PC-3 (cell line): Measurements from ENCODE around the gene MAML3. TPM values are rescaled to one million over a fixed set of nuclear protein-coding genes. Genes with fewer than 3 reads are reported as not detected.

Source experiments
- ATAC-seq: fragments of 200-7000 bp; cut with Tn5 transposase; 2 replicates; pipeline ENCODE4 v1.9.1; 2020; ENCODE audit warnings: mild to moderate bottlenecking, moderate library complexity
- BruUV-seq: library from RNA; stranded (reverse); fragments of 400-500 nt; replicated peaks from 2 replicates; lab custom pipeline; 2021; lab: Mats Ljungman, UMichigan
- CTCF ChIA-PET: fragments of 300-600 bp; sonication (Branson Sonifier 250); formaldehyde crosslinking; loops from one replicate; lab custom pipeline; 2022; ENCODE audit warnings: antibody characterized with exemption; lab: Charles Lee
- POLR2A ChIA-PET: fragments of 300-600 bp; sonication (Branson Sonifier 250); formaldehyde crosslinking; loops from one replicate; lab custom pipeline; 2022; ENCODE audit warnings: antibody characterized with exemption; ENCODE audit not compliant: unreplicated experiment; lab: Charles Lee
- DNase-seq: peaks from one replicate; pipeline ENCODE4 v3.0.0-alpha.2; 2015
- H2AFZ ChIP-seq: fragments of 300-600 bp; sonication (generic); 2 replicates; pipeline ENCODE4 v1.6.0; 2016; ENCODE audit warnings: antibody characterized with exemption, low read length
- H3F3A ChIP-seq: fragments of 300-600 bp; sonication (generic); one replicate; pipeline ENCODE4 v1.6.0; 2017; ENCODE audit warnings: antibody characterized with exemption, low read length, control low read depth, mild to moderate bottlenecking; ENCODE audit not compliant: unreplicated experiment
- H3K27ac ChIP-seq: fragments of 300-600 bp; sonication (generic); 2 replicates; pipeline ENCODE4 v1.5.1; 2016; ENCODE audit warnings: mild to moderate bottlenecking, low read length
- H3K27me3 ChIP-seq: fragments of 300-600 bp; sonication (generic); 2 replicates; pipeline ENCODE4 v1.6.1; 2016; ENCODE audit warnings: low read length, mixed read lengths
- H3K36me3 ChIP-seq: fragments of 300-600 bp; sonication (generic); 2 replicates; pipeline ENCODE4 v1.6.1; 2016; ENCODE audit warnings: low read depth, mixed run types, low read length, mixed read lengths
- H3K4me1 ChIP-seq: fragments of 300-600 bp; sonication (generic); 2 replicates; pipeline ENCODE4 v1.5.1; 2016; ENCODE audit warnings: low read length; ENCODE audit not compliant: insufficient read depth
- H3K4me2 ChIP-seq: fragments of 300-600 bp; sonication (generic); 2 replicates; pipeline ENCODE4 v1.6.0; 2016; ENCODE audit warnings: low read length
- H3K4me3 ChIP-seq: fragments of 300-600 bp; sonication (generic); 2 replicates; pipeline ENCODE4 v1.5.1; 2016; ENCODE audit warnings: mild to moderate bottlenecking, low read length, mixed read lengths
- H3K79me2 ChIP-seq: fragments of 300-600 bp; sonication (generic); 2 replicates; pipeline ENCODE4 v1.6.1; 2017; ENCODE audit warnings: low read length, mixed read lengths
- H3K9ac ChIP-seq: fragments of 300-600 bp; sonication (generic); 2 replicates; pipeline ENCODE4 v1.6.0; 2016; ENCODE audit warnings: mild to moderate bottlenecking, low read length
- H3K9me2 ChIP-seq: fragments of 300-600 bp; sonication (generic); replicated peaks from 2 replicates; pipeline ENCODE4 v1.6.1; 2016; ENCODE audit warnings: mixed run types, low read length, mixed read lengths
- H3K9me3 ChIP-seq: fragments of 300-600 bp; sonication (generic); 2 replicates; pipeline ENCODE4 v1.6.1; 2016; ENCODE audit warnings: low read length, mixed read lengths
- H4K20me1 ChIP-seq: fragments of 300-600 bp; sonication (generic); 2 replicates; pipeline ENCODE4 v1.6.1; 2016; ENCODE audit warnings: low read length, mixed read lengths
- EZH2 ChIP-seq: fragments of 300-600 bp; sonication (generic); IDR thresholded peaks from one replicate; pipeline ENCODE4 v1.6.1; 2017; ENCODE audit warnings: antibody characterized with exemption, mild to moderate bottlenecking, low read length; ENCODE audit not compliant: unreplicated experiment
- EZH2phosphoT487 ChIP-seq: fragments of 300-600 bp; sonication (generic); IDR thresholded peaks from 2 replicates; pipeline ENCODE4 v1.6.1; 2018; ENCODE audit warnings: mild to moderate bottlenecking, antibody characterized with exemption, low read length, borderline replicate concordance
- intact Hi-C: fragments of 100-400 bp; cut with micrococcal nuclease; formaldehyde crosslinking; loops from 2 replicates; pipeline ENCODE4 v1.9.0; 2023
- total RNA-seq: library from RNA; depleted of rRNA; stranded (reverse); fragments of >200 nt; gene quantifications from 2 replicates; pipeline ENCODE4 v1.2.3, GENCODE V29; 2014
- TF ChIP-seq, protein P1 (sequence below): fragments of 300-600 bp; sonication (generic); conservative IDR thresholded peaks from 2 replicates; pipeline ENCODE4 v1.5.1; 2017; ENCODE audit warnings: antibody characterized with exemption, low read depth, mild to moderate bottlenecking, low read length

The MAML3 gene
- total RNA-seq, 1 experiment from 2014 or later = 4.3 TPM

DNA sequence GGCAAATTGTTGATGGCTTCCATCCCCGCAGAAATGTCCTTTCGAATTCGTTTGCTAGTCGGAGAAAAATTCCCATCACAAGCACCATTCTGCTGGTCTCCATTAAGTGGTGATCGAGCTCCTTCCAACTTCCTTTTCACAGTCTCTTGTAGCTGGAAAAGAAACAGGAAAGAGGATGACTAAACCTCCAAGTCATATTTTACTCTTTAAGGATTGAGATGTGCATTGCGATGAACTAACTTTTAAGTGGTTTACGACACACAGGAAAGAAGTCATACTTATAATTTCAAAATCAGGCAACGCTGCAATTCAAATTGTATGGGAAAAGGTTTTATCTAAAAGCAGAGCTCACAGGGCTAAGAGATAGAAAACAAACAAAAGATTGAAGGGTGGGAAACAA lies 263.2 kb downstream of the MAML3 start:
- H3K4me3 ChIP-seq = no peak overlapping the region
- ChIA-PET POLR2A (interaction anchor here (0.6 kb wide), 1 partner anchor 116 kb away, joined by 5 read pairs; no protein-coding TSS in a partner anchor), CTCF (interaction anchor here (0.6 kb wide), 1 partner anchor 364 kb away, joined by 3 read pairs; no protein-coding TSS in a partner anchor)
- DNase-seq (peak; percentile 46), ATAC-seq (peak; percentile 29)
- no TSS peak for BruUV-seq
- H3K27me3 ChIP-seq = no peaks in the 10 kb centered on the region
- no peaks in the 10 kb centered on the region for H3K79me2 ChIP-seq
- TF ChIP-seq, protein P1, sequence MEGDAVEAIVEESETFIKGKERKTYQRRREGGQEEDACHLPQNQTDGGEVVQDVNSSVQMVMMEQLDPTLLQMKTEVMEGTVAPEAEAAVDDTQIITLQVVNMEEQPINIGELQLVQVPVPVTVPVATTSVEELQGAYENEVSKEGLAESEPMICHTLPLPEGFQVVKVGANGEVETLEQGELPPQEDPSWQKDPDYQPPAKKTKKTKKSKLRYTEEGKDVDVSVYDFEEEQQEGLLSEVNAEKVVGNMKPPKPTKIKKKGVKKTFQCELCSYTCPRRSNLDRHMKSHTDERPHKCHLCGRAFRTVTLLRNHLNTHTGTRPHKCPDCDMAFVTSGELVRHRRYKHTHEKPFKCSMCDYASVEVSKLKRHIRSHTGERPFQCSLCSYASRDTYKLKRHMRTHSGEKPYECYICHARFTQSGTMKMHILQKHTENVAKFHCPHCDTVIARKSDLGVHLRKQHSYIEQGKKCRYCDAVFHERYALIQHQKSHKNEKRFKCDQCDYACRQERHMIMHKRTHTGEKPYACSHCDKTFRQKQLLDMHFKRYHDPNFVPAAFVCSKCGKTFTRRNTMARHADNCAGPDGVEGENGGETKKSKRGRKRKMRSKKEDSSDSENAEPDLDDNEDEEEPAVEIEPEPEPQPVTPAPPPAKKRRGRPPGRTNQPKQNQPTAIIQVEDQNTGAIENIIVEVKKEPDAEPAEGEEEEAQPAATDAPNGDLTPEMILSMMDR = 0 out of 2 replicates have a peak, but pooled peaks have one; percentile 12
- TF ChIP-seq EZH2 = no peak
- TF ChIP-seq EZH2phosphoT487 = no peak
- H4K20me1 ChIP-seq = no peaks in the 10 kb centered on the region
- intact Hi-C loops = no loop called here
- H3K27ac ChIP-seq = peak overlapping the region; percentile 50
- H3F3A ChIP-seq = no peaks in the 10 kb centered on the region
- no peaks in the 10 kb centered on the region for H3K36me3 ChIP-seq
- no peak overlapping the region for H2AFZ ChIP-seq
- H3K9me3 ChIP-seq = no peaks in the 10 kb centered on the region
- peaks cover 49% of the 10 kb centered on the region for H3K4me1 ChIP-seq
- H3K4me2 ChIP-seq = peak overlapping the region; percentile 41; the same call in 1 of the 2 replicates
- H3K9ac ChIP-seq = no peak overlapping the region
- H3K9me2 ChIP-seq = no peaks in the 10 kb centered on the region

- peak overlapping the region; percentile 59 for H3K27ac ChIP-seq
- H3K9me3 ChIP-seq = no peaks in the 10 kb centered on the region
- H3K27me3 ChIP-seq = no peaks in the 10 kb centered on the region
- H3K9me2 ChIP-seq = no peaks in the 10 kb centered on the region
- BruUV-seq = no TSS peak
- H3K36me3 ChIP-seq = no peaks in the 10 kb centered on the region
- TF ChIP-seq EZH2phosphoT487 = no peak
- TF ChIP-seq, protein P1 = no peak
- DNase-seq = no peak
- no peak for ATAC-seq
- no peak overlapping the region for H3K4me3 ChIP-seq
- no peaks in the 10 kb centered on the region for H3F3A ChIP-seq
- intact Hi-C loops = no loop called here
- H2AFZ ChIP-seq = no peak overlapping the region
- ChIA-PET CTCF (no interaction called here), POLR2A (interaction anchor here (0.9 kb wide), 1 partner anchor 33 kb away, joined by 3 read pairs; no protein-coding TSS in a partner anchor)
- H3K79me2 ChIP-seq = no peaks in the 10 kb centered on the region
- no peak overlapping the region; the same call in 1 of the 2 replicates for H3K9ac ChIP-seq
- H4K20me1 ChIP-seq = no peaks in the 10 kb centered on the region
- H3K4me1 ChIP-seq = peaks cover 49% of the 10 kb centered on the region
- 0 out of 2 replicates have a peak overlapping the region, but pooled peaks have one; percentile 95 for H3K4me2 ChIP-seq
Measured at GRCh38 chr4:139889901-139890300, 264.1 kb downstream of the MAML3 start.

GRCh38 chr4:139889264-139889663 lies 264.7 kb downstream of the MAML3 start:
- CTCF ChIA-PET = no interaction called here
- H3K79me2 ChIP-seq = no peaks in the 10 kb centered on the region
- ATAC-seq = peak; percentile 36
- intact Hi-C loops = no loop called here
- no peak overlapping the region for H3K9ac ChIP-seq
- no peaks in the 10 kb centered on the region for H3K36me3 ChIP-seq
- no peaks in the 10 kb centered on the region for H3K9me3 ChIP-seq
- no peak overlapping the region for H3K4me3 ChIP-seq
- H3K4me2 ChIP-seq = peak overlapping the region; percentile 95
- peak; percentile 73 for DNase-seq
- no TSS peak for BruUV-seq
- no peaks in the 10 kb centered on the region for H3F3A ChIP-seq
- POLR2A ChIA-PET = interaction anchor here (0.9 kb wide), 1 partner anchor 32 kb away, joined by 3 read pairs; no protein-coding TSS in a partner anchor
- H2AFZ ChIP-seq = no peak overlapping the region
- H3K27ac ChIP-seq = peak overlapping the region; percentile 59
- H4K20me1 ChIP-seq = no peaks in the 10 kb centered on the region
- no peak for TF ChIP-seq EZH2
- no peak for TF ChIP-seq EZH2phosphoT487
- H3K9me2 ChIP-seq = no peaks in the 10 kb centered on the region
- peaks cover 49% of the 10 kb centered on the region for H3K4me1 ChIP-seq
- H3K27me3 ChIP-seq = no peaks in the 10 kb centered on the region
